MG63 (cell line): Measurements from ENCODE around the gene PRKG1. TPM values are rescaled to one million over a fixed set of nuclear protein-coding genes. Genes with fewer than 3 reads are reported as not detected.

Source experiments
- DNase-seq: peaks from one replicate; pipeline ENCODE4 v3.0.0-alpha.2; 2020
- H3K27me3 ChIP-seq: fragments of 250-450 bp; sonication (Bioruptor Pico); 2 replicates; pipeline ENCODE4 v1.5.1; 2020; ENCODE audit warnings: mild to moderate bottlenecking, moderate library complexity
- H3K36me3 ChIP-seq: fragments of 250-450 bp; sonication (Bioruptor Pico); 2 replicates; pipeline ENCODE4 v1.5.1; 2020; ENCODE audit warnings: mild to moderate bottlenecking, moderate library complexity
- H3K4me3 ChIP-seq: fragments of 250-450 bp; sonication (Bioruptor Pico); 2 replicates; pipeline ENCODE4 v1.5.1; 2020; ENCODE audit warnings: mild to moderate bottlenecking, moderate library complexity
- H3K9me3 ChIP-seq: fragments of 250-450 bp; sonication (Bioruptor Pico); 2 replicates; pipeline ENCODE4 v1.5.1; 2020; ENCODE audit warnings: mild to moderate bottlenecking, moderate library complexity
- total RNA-seq: library from RNA; depleted of rRNA; stranded (reverse); fragments of >200 nt; shearing (Covaris generic); gene quantifications from 2 replicates; pipeline ENCODE4 v1.2.3, GENCODE V29; 2014; ENCODE audit warnings: low replicate concordance

The PRKG1 gene
- total RNA-seq, 1 experiment from 2014 or later: 3.9 TPM

DNA sequence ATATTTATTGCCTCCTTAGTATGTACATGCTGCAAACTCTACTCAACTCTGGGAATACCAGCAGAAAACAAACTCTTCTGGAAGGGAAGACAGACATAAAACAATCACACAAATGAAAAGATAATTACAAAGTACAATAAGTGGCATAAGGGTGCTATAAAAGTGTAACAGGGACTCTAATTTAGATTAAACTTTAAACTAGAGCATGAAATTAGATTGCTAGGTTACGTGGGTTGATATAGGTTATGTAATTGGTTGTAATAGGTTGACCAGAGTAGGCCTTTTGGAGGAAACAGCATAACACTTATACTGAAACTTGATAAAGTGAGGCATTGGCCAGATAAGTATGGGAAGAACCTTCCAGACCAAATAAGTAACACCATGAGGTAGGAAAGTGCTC lies 1213.6 kb downstream of the PRKG1 start:
- H3K27me3 ChIP-seq: no peaks in the 10 kb centered on the region
- H3K4me3 ChIP-seq: no peak overlapping the region
- no peak for DNase-seq
- H3K36me3 ChIP-seq: no peaks in the 10 kb centered on the region
- no peaks in the 10 kb centered on the region for H3K9me3 ChIP-seq

DNA sequence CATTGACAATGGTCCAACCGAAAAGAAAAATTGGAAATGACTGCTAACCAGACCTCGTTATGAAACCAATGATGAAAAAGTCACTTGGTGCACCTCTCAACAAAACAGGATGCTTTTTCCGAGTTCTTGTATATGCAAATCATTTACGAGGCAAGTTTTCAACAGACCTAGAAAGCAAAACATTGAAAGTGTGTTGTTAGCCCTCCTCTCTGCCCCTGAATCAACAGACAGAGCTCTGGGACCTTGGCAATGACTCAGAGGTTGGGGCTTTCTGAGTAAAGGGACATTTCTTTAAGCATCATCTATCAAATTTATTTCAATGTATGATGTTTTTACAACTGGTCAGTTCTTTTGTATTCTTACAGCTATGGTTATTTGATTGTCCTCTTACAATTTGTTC lies 1223.5 kb downstream of the PRKG1 start:
- H3K9me3 ChIP-seq: no peaks in the 10 kb centered on the region
- no peak overlapping the region for H3K4me3 ChIP-seq
- DNase-seq: no peak
- no peaks in the 10 kb centered on the region for H3K36me3 ChIP-seq
- no peaks in the 10 kb centered on the region for H3K27me3 ChIP-seq

DNA sequence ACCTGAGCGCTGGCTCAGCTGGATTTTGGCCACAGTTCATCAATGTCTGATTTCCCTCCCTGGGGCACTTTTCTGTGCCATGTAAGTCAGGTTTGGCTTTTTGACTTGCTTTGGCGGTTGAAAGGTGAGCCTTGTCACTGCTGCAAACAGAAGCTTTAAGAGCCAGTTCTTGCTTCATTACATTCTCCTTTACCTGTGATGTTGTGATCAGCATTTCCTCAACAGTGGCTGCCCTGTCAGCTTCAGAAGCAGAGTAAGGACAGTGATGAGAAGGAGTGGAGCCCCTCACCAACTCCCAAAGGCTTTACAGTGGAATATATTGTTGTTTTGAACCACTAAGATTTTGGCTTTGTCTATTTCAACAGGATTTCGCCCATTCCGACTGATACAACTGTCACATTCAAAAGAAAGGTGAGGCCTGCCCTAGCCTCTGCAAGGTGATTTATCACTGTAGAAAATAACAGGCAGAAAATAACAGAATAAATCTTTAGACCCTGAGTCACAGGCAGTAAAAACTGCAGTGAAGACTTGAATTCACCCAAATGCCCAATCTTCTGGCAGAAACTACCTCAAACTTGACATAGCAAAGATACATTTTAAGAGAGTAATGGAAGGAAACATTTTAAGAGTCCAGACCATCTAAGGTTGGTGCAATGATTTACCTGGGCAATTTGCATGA lies 1226.5 kb downstream of the PRKG1 start:
- DNase-seq: no peak
- Histone ChIP-seq H3K27me3 (no peaks in the 10 kb centered on the region), H3K4me3 (no peak overlapping the region), H3K9me3 (no peaks in the 10 kb centered on the region), H3K36me3 (no peaks in the 10 kb centered on the region)

DNA sequence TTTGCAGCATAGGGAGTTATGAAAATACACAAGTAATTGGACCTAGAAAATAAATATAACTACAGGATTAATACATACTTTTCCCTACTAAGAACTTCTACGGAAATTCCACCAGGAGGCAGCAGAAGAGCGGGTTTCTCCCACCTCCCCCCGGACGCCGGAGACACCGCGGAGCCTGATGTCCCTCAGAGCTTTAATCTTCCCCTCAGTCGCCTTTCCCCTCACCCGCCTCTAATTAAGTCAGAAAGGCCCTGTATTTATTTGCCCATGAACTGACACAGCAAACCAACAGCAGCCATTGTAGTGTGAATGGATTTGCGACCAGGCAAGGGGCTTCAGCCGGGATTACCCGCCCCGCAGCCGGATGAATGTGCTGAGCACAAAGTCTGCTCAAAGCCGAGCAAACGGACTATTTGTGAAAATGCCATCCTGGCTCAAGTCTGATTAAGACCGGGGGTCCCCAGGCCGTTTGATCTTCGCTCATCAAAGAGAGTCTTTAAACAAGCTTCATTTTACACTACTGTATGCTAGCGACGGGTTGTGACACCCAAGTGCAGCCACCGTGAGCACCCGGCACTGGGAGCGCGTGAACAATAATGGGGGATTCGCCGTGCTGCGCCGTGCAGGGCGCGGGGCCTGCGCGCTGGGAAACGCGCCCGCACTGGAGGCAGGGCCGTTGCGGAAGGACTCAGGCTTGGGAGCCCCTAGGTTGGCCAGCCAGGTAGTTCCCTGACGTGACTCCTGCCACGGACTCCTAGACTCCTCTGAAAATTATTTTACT lies 1234.2 kb downstream of the PRKG1 start:
- Histone ChIP-seq H3K4me3 (peak overlapping the region; percentile 30), H3K9me3 (no peaks in the 10 kb centered on the region), H3K36me3 (no peaks in the 10 kb centered on the region), H3K27me3 (no peaks in the 10 kb centered on the region)
- DNase-seq: peak; percentile 69

DNA sequence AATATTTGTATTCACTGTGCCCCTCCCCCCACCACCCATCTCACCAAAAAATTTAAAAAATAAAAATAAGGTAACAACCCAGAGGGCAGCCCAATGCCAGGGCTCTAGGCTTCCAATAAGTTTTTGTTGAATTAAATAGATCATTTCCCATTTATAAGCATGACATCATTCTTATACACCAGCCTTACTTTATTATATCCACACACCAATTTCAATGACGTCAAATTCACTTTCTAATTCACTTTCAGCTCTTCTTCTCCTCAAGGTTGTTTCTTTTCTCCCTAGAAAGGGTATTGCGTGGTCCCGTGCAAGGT lies 1238.6 kb downstream of the PRKG1 start:
- DNase-seq: no peak
- Histone ChIP-seq H3K9me3 (no peaks in the 10 kb centered on the region), H3K36me3 (peaks cover 31% of the 10 kb centered on the region), H3K4me3 (peak overlapping the region; percentile 77), H3K27me3 (no peaks in the 10 kb centered on the region)

DNA sequence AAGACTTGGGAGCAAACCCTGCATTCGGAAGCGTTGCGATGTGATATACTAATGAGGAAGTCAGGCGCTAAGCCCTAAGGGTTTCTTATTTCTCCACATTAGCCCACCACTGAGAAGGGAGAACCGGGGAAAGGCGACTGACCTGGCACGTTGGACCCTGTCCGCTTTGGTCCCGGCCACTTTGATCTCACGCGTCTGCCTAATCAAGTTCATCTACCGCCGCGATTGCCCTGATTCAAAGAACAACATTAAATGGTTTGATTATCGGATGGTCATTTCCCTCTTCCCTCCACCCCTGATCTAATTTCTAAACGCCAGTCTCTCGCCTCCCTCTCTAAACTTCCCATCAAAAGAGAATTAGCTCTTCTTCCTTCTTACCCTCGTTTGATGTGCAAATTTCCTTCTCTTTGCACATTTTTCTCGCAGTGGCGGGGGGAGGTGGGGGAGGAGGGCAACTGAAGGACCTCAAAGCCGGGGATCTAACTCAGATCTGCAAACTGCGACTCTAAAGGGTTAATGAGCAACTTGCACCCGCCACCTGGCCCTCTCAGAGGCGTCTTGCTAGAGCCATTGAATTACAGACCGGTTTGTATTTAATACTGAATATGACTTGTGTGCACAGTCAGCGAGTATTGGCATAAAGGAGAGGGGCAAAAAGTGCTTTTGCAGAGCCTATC lies 1239.1 kb downstream of the PRKG1 start:
- Histone ChIP-seq H3K27me3 (no peaks in the 10 kb centered on the region), H3K36me3 (peaks cover 36% of the 10 kb centered on the region), H3K4me3 (peak overlapping the region; percentile 77), H3K9me3 (no peaks in the 10 kb centered on the region)
- DNase-seq: no peak

DNA sequence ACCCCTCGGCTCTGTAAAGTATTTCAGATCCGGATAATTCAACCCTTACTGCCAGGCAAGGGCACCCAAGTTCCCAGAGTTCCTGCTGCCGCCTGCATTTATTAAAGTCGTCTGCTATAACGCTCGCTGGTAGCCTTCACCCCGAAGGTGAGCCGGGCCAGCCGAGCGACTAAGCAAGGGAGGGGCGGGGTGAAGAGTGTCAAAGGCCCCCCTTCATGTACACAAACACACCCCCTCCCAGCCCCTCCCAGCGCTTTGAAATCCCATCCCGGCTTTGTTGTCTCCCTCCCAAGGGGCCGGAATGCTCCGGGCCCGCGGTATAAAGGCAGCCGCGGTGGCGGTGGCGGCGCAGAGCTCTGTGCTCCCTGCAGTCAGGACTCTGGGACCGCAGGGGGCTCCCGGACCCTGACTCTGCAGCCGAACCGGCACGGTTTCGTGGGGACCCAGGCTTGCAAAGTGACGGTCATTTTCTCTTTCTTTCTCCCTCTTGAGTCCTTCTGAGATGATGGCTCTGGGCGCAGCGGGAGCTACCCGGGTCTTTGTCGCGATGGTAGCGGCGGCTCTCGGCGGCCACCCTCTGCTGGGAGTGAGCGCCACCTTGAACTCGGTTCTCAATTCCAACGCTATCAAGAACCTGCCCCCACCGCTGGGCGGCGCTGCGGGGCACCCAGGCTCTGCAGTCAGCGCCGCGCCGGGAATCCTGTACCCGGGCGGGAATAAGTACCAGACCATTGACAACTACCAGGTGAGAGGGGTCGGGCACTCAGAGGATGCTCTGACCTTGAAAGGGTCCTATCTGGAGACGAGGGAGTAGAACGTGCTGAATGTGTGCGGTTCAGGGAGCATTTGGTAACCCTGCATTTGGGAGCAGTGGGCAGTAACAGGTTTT lies 1239.9 kb downstream of the PRKG1 start, which contains the start of gene DKK1:
Gene DKK1 (plus strand): TSS at position 349 of the 889 bp plus-strand sequence. CDS start 154 bp downstream, at position 503.
- H3K36me3 ChIP-seq: peaks cover 38% of the 10 kb centered on the region
- peak; percentile 91 for DNase-seq
- H3K4me3 ChIP-seq: peak within 1 kb of the TSS; percentile 77
- no peaks in the 10 kb centered on the region for H3K27me3 ChIP-seq
- no peaks in the 10 kb centered on the region for H3K9me3 ChIP-seq

DNA sequence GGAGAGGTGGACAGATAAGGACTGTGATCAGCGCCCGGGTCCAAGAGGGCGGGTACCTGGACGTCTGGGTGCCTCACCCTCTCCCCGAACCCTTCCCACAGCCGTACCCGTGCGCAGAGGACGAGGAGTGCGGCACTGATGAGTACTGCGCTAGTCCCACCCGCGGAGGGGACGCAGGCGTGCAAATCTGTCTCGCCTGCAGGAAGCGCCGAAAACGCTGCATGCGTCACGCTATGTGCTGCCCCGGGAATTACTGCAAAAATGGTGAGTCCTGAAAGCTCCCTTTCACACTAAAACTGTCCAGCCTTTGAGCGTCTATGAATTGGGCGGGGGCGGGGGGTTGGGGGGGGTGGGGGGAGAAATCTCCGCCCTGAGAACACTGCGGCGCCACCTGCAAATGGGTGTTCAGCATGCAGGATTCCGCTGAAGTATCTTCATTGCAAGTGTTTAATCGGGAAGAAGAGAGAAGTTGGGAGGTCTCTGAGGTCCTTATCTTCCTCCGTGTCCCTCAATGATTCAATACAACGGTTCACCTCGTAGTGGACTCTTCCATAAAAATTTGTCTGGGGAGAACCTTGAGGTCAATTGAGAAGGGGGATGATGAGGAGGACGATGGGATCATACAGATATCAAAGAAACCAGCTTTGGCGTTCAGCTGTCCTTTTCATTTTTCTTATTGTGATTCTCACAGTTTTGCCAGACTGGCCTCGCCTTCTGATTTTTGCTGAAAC lies 1240.7 kb downstream of the PRKG1 start:
- Histone ChIP-seq H3K4me3 (peak overlapping the region; percentile 77), H3K27me3 (no peaks in the 10 kb centered on the region), H3K36me3 (peaks cover 44% of the 10 kb centered on the region), H3K9me3 (peaks cover 7% of the 10 kb centered on the region; the same call in 1 of the 2 replicates)
- DNase-seq: peak; percentile 66

DNA sequence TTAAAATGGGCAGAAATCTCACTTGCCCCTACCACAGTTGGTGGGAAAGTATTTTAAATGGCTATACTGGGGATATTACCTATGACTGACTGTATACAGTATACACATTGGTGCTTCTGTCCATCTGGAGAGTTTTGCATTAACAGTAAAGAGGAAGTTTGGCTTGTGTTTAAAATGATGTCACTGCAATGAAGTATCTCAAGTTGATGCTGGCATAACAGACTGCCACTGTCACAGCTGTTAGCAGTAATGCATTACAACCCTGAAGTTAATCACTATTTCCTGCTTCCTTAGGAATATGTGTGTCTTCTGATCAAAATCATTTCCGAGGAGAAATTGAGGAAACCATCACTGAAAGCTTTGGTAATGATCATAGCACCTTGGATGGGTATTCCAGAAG lies 1241.7 kb downstream of the PRKG1 start:
- peak overlapping the region; percentile 77 for H3K4me3 ChIP-seq
- no peak for DNase-seq
- H3K27me3 ChIP-seq: no peaks in the 10 kb centered on the region
- peaks cover 49% of the 10 kb centered on the region for H3K36me3 ChIP-seq
- peaks cover 7% of the 10 kb centered on the region; the same call in 1 of the 2 replicates for H3K9me3 ChIP-seq

DNA sequence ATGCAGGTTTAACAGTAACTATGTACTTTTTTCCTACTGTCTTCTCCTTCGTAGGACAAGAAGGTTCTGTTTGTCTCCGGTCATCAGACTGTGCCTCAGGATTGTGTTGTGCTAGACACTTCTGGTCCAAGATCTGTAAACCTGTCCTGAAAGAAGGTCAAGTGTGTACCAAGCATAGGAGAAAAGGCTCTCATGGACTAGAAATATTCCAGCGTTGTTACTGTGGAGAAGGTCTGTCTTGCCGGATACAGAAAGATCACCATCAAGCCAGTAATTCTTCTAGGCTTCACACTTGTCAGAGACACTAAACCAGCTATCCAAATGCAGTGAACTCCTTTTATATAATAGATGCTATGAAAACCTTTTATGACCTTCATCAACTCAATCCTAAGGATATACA lies 1242.2 kb downstream of the PRKG1 start:
- peak overlapping the region; percentile 77 for H3K4me3 ChIP-seq
- peaks cover 7% of the 10 kb centered on the region; the same call in 1 of the 2 replicates for H3K9me3 ChIP-seq
- no peak for DNase-seq
- H3K36me3 ChIP-seq: peaks cover 49% of the 10 kb centered on the region
- H3K27me3 ChIP-seq: no peaks in the 10 kb centered on the region

DNA sequence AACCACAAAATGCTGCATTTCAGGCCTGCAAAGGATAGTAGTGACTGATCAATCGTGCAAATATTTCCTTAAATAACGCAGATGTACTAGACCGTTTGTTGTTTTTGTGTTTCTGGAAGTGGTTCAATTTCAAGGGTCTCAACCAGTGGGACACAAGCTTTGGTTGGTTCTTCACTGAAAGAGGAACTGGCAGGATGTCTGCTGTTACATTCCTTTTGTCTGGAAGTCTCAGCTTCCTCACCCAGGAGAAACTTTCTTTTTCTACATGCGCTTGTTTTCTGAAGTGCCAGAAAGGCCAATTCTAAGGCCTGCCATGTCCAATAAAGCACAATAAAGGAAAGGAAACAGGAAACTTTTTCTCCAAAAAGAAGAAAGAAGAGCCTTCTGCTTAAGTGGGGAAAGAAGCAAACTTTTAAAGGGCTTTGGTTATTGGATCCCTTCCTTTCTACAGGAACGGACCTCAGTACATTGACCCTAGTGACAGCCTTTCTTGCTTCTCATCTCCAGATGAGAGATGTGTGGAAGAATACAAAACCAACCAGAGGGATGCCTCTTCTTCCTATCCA lies 1243.9 kb downstream of the PRKG1 start:
- Histone ChIP-seq H3K4me3 (peak overlapping the region; percentile 77), H3K36me3 (peaks cover 49% of the 10 kb centered on the region), H3K9me3 (peaks cover 7% of the 10 kb centered on the region; the same call in 1 of the 2 replicates), H3K27me3 (no peaks in the 10 kb centered on the region)
- DNase-seq: peak; percentile 23

DNA sequence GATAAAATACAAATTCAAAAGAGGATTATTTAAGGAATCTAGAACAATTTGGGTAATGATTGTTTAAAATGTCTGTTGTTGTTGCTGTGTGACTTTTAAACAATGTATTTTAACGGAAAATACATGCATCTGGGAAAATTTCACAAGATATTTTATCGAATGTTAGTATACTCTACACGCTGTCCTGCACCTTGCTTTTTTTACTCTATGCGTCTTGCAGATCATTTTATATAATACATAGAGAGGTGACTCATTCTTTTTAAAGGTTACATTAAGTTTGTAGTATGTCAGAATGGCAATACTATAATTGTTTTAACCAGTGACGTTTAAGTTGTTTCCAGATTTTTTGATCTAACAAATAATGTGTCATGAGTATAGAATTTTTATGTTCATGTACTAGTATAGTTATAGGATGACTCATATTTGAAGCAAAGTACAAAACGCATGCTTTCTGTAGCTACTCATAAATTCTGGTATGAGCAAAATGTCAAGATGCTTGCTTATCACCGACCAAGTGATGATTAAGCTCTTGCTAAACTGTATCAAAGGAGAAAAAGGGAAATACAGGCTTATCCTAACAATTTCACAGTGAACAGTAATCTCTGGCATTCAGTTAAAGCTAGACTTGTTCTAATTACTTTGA lies 1244.7 kb downstream of the PRKG1 start:
- Histone ChIP-seq H3K4me3 (peak overlapping the region; percentile 77), H3K9me3 (peaks cover 7% of the 10 kb centered on the region; the same call in 1 of the 2 replicates), H3K27me3 (no peaks in the 10 kb centered on the region), H3K36me3 (peaks cover 49% of the 10 kb centered on the region)
- DNase-seq: no peak

DNA sequence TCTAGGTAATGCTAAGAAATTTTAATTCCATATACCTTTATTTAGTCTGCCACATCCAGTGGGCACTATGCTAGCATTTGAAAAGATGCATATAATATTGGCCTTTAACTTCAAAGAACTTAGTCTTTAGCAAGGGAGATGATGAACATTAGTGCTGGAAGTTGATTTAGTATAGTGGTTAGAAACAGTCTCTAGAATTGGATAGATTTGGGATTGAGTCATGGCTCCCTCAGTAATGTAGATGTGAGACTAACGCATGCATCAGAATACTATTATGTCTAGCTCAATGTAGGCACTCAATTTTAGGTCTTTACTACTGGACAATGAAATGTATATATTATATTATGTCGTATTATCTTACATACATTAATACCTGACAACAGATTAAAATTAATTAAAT lies 1245.6 kb downstream of the PRKG1 start:
- H3K27me3 ChIP-seq: no peaks in the 10 kb centered on the region
- H3K9me3 ChIP-seq: peaks cover 7% of the 10 kb centered on the region; the same call in 1 of the 2 replicates
- no peak for DNase-seq
- no peak overlapping the region for H3K4me3 ChIP-seq
- peaks cover 46% of the 10 kb centered on the region for H3K36me3 ChIP-seq

DNA sequence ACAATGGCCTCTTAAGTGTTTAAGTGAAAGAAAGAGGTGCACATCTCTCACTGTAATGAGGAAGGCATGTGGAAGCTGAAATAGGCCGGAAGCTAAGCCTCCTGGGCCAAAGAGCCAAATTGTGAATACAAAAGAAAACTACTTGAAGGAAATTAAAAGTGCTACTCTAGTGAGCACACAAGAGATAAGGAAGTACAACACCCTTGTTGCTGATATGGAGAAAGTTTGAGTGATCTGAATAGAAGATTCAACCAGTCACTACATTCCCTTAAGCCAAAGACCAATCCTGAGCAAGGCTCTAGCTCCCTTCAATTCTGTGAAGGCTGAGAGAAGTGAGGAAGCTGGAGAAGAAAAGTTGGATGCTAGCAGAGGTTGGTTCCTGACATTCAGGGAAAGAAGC lies 1248.0 kb downstream of the PRKG1 start:
- peaks cover 23% of the 10 kb centered on the region for H3K36me3 ChIP-seq
- peaks cover 7% of the 10 kb centered on the region; the same call in 1 of the 2 replicates for H3K9me3 ChIP-seq
- no peaks in the 10 kb centered on the region for H3K27me3 ChIP-seq
- no peak overlapping the region for H3K4me3 ChIP-seq
- DNase-seq: no peak

DNA sequence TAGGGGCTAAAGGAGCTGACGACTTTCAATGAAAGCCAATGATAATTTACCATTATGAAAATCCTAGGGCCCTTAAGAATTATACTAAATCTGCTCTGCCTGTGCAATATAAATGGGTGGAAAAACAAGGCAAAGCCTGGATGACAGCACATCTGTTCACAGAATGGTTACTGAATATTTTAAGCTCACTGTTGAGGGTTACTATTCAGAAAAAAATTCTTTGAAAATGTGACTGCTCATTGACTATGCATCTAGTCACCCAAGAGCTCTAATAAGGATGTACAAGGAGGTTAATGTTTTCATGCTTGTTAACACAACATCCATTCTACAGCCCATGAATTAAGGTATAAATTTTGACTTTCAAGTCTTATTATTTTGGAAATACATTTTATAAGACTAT lies 1248.6 kb downstream of the PRKG1 start:
- no peaks in the 10 kb centered on the region for H3K27me3 ChIP-seq
- peaks cover 17% of the 10 kb centered on the region for H3K36me3 ChIP-seq
- peaks cover 7% of the 10 kb centered on the region; the same call in 1 of the 2 replicates for H3K9me3 ChIP-seq
- no peak overlapping the region for H3K4me3 ChIP-seq
- no peak for DNase-seq
